ENCODE results near the gene GTF3C5.

GTF3C5 gene

DNA sequence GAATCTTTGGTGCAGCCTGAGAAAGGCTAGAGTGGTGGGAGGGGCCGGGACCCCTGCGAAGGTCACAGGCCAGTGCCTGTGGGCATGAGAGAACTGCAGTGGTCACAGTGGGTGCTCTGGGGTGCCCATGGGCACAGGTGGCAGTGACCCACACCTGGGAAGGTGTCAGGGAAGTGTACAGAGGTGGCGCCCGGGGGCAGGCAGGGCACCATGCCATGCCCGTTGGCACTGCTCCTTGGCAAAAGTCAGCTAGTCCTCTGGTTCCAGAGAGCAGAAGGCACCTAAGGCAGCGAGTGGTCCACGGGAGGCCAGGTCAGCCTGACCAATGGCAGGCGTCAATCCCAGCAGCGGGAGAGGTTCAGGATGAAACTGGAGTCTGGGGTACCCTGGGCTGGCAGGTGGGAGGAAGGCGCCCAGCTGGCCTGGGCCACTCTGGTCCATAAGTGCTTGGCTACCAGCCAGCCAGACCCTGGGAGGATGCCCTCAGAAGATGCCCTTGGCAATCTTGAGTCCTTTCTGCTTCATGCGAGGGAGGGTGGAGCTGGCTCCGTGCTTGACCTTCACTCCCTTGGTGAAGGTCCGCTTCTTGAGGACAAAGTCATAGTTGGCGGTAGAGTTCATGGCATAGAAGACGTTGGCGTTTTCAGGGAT lies 67.4 kb downstream of the GTF3C5 start:
- no peak for DNase-seq

DNA sequence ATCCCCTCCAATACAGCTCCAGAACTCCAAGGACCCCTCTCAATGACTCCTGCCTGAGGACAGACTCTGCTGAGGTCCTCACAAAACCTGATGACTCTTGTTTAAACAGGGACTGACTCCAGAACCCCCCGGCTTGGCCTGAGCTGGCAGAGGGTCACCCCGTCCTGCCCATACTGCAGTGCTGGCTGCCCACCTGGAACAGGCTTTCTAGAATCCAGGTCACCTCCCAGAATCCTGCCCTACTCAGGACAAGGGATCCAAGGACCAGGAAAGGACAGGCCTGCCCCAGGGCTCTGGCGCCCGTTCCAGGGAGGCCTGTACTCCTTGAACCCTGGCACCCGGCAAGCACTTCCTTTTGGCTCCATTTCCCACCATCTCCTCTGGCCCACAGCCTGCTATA lies 68.1 kb downstream of the GTF3C5 start:
- DNase-seq: no peak

DNA sequence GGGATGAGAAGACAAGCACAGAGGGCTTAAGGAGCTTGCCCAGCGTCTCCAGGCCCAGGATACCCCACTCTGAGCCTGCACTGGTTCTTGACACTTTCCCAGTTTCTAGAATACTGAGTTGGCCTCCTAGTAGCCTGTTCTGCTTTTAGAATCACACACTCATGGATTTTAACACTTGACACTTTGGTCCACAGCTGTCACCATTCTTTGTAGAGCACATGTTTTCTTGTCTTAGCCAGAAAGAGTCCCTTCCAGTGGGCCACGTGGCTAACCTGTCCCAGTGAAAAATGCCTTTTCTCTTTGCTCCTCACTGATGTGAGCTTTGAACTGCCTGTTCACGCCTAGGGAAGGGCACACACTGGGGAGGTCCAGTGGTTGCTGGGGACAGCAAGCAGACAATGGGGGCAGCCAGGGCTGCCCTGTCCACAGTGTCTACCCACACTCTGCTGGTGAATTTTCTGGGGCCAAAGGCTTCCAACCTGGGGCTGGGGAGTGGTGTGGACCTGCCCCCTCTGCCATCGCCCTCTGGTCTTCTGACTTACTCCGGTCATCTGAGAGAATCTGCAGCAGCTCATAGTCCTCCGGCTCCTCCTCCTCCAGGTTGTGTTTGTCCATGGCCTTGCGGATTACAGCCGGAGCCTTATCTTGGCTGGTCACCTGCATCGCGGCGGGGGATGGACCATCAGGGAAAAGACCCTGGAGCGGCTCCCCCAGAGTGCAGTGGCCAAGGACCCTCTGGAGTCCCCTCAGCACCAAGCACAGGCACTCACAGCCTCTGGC lies 69.1 kb downstream of the GTF3C5 start:
- no peak for DNase-seq

DNA sequence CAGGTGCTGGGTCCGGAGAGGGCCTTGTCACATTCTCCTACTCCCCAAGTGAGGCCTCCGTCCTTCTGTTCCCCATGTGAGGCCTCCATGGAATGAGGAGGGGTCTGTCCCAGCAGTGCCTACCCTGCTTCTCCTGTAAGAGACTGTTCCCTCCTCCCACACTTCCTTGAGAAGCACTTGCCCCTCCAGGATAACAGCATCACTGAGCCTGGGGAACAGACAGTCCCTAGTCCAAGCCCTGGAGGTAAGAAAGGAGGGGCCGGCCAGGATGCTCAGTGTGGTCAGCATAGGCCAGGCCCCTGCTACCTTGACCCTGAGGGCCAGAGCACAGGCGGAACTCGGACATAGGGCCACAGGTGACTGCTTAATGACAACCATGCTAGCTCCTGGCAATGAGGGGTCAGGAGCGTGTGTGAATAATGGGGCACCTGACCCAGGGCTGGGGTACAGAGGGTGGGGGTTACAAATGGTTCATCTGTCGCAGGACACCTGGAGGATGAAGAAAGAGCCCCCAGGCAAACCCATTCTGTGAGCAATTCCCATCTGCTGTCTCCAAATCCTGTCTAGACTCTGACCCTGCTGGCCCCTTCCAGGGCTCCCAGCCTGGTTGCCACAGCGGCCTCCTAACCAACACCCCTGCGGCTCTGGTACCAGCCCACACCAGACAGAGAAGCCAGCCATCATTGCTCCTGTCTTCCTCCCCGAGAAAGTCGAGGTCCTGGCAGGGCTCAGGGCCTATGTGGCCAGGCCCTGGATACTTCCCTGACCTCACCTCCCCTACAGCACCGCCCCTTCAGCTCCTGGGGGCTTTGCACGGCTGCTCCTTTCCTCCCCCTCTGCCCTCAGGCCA lies 69.9 kb downstream of the GTF3C5 start:
- DNase-seq: no peak

DNA sequence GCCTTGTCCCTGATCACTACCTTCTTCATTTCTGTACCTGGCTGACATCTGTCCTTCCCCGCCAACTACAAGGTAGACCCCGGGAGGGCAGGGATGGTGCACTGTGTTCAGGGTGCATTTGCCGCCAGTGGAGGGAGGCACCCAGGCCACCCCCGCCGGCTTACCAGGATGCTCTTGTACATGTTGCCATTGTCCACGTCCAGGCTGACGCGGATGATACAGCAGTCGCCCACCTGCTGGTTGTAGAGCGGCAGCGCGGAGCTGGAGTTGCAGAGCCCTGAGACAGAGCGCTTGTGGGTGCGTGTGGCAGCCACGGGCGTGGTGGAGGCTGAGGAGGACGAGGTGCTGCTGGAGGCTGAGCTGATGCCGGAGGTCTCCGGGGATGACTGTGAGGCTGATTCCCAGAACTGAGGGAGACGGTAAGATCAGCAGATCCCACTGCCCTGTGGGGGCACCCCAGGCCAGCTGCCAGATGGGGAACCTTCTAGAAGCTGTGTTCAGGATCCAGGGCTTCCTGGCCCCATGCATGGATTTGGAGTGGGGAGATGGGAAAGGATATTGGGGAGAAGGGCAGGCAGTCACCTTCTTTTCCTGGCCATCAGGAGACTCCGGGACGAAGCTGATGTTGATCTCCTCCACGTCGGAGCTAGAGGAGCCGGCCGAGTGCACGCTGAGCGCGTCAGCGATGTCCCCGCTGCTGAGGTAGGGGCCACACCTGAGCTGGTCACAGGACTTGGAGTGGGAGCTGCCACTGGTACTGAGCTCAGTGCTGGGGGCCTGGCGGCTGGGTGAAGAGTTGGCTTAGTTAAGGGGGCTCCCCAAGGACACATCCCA lies 70.8 kb downstream of the GTF3C5 start:
- DNase-seq: no peak

GRCh38 chr9:133102190-133103021 lies 71.6 kb downstream of the GTF3C5 start:
- no peak for DNase-seq

DNA sequence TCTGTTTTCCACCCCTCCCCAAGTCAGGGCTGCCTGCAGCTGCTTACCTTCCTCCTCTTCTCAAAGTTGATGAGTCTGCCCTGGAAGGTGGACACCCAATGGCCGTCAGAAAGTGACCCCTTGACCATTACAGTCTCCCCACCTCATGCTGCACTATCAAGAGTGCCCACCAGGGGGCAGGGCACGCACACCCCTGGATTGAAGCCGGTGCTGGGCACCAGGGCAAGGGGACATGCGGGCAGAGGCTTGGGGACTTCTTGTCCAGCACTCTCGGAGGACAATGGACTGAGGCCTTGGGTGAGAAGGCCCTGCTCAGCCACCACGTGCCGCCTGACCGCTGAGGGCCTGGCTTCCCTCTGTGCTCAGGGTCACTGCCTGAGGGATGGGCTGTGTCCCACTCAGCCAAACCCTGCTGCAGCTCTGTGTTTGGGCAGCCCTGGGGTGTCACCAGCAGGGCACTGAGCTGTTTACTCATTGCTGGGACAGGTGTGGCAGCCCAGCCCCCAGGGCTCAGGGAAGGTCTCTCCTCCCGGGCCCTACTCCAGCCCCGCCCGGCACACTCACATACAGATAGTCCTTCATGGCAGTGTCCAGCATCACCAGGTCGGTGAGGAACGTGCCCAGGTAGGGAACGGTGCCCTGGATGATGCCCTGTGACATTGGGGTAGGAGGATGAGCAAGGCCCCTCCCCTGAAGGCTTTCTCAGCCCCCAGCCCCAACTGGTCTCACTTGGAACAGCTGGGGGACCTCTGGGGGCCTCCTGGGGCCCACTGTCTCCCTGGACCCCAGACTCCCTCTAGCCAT lies 72.6 kb downstream of the GTF3C5 start:
- no peak for DNase-seq

DNA sequence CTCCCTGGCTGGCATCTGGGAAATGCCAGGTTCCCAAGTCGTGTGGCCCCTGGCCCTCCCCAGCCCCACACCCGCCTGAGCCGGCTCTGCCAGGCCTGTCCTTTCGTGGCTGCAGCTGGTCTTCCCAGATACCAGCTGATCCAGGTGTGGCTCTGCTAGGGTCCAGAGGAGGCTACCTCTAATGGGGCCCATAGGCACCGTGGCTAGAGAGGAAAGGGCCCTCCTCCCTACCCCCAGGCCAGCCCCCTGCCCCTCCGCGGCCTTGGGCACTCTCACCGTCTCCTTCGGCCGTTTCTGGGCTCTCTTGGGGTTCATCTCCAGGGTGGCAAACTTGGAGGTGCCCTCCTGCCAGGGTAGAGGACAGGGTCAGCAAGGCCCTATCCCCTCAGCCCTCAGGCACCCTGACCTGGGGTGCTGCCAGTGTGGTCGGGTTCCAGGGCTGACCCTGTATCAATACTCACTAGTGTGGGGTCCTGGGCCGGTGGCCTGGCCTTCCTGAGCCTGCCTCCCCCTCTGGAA lies 73.2 kb downstream of the GTF3C5 start:
- DNase-seq: no peak

- no peak for DNase-seq
Measured at GRCh38 chr9:133104718-133105460, 74.1 kb downstream of the GTF3C5 start.

GRCh38 chr9:133105461-133105770 lies 74.6 kb downstream of the GTF3C5 start:
- DNase-seq: no peak

DNA sequence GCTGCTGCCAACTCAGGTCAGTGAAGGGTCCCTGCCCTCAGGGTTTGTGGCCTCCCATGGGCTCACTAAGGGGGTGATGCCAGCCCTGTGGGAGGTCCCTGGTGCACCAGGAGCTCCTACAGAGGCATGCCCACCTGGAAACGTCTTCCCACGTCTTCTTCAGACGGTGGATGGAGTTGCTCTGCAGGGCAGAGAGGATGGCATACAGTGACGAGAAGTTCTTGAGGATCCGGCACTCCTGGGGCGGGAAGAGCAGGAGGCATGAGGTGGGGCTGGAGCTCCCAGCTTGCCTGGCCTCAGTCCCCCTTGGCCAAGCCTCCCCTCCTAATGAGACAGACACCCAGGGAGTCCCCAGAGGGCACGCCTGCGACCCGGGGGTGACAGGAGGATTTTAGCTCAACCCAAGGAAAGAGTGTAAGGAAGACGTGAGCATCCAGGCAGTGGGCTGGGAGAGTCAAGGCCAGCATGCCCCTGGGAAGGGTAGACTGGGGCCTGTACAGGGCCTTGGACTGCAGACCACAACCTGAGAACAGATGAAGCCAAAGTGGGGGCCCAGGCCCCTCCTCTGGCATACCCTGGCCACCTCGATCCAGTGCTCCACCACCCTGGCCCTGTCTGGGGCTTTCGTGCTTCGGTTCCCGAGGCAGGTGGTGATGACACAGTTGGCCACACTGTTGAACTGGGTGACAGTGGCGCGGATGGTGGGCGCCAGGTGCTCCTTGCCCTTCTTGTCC lies 75.9 kb downstream of the GTF3C5 start:
- no peak for DNase-seq

- DNase-seq: no peak
Measured at GRCh38 chr9:133107245-133107722, 76.5 kb downstream of the GTF3C5 start.

All from NCI-H2081 treated with DMSO at 0.1 percent for 48 hours (cell line).